ENCODE measurements around the gene RPS6KB2. TPM values are rescaled to one million over a fixed set of nuclear protein-coding genes. Genes with fewer than 3 reads are reported as not detected.

The RPS6KB2 gene
- total RNA-seq, 1 donor, result 36.9 TPM

GRCh38 chr11:67398661-67399563, 29.4 kb upstream of the RPS6KB2 start:
- H3K79me2 ChIP-seq (ENCODE audit: insufficient read depth, low read length), result peaks cover 29% of the 10 kb centered on the region
- TF ChIP-seq CTCF (IDR thresholded peaks at IDR 0.05; ENCODE audit: extremely low read depth, low read depth, low read length), result no peak
- no peak overlapping the region for H3K4me3 ChIP-seq (ENCODE audit: insufficient read depth, low read length)
- H2AFZ ChIP-seq (ENCODE audit: low read length), result no peak overlapping the region
- H3K4me1 ChIP-seq (ENCODE audit: insufficient read depth, low read length), result peaks cover 13% of the 10 kb centered on the region
- peak; percentile 92 for DNase-seq (ENCODE audit: insufficient read length, low spot score, missing footprints)
- H4K20me1 ChIP-seq (ENCODE audit: insufficient read depth, low read length), result peaks cover 28% of the 10 kb centered on the region
- peaks cover 38% of the 10 kb centered on the region for H3K36me3 ChIP-seq (ENCODE audit: insufficient read depth, low read length)
- H3K27ac ChIP-seq (ENCODE audit: low read depth, low read length), result no peak overlapping the region
- H3K9me3 ChIP-seq (ENCODE audit: low read depth, low read length), result no peaks in the 10 kb centered on the region
- H3K4me2 ChIP-seq (ENCODE audit: insufficient read depth, low read length), result no peak overlapping the region
- no peaks in the 10 kb centered on the region for H3K27me3 ChIP-seq (ENCODE audit: insufficient read depth, low read length)

- Histone ChIP-seq H3K4me2 (ENCODE audit: insufficient read depth, low read length) (peak overlapping the region; percentile 86), H4K20me1 (ENCODE audit: insufficient read depth, low read length) (peaks cover 28% of the 10 kb centered on the region), H2AFZ (ENCODE audit: low read length) (no peak overlapping the region), H3K4me1 (ENCODE audit: insufficient read depth, low read length) (peaks cover 17% of the 10 kb centered on the region), H3K4me3 (ENCODE audit: insufficient read depth, low read length) (peak overlapping the region; percentile 94), H3K79me2 (ENCODE audit: insufficient read depth, low read length) (peaks cover 29% of the 10 kb centered on the region), H3K36me3 (ENCODE audit: insufficient read depth, low read length) (peaks cover 38% of the 10 kb centered on the region), H3K27me3 (ENCODE audit: insufficient read depth, low read length) (no peaks in the 10 kb centered on the region), H3K27ac (ENCODE audit: low read depth, low read length) (peak overlapping the region; percentile 76), H3K9me3 (ENCODE audit: low read depth, low read length) (no peaks in the 10 kb centered on the region)
- peak; percentile 92 for DNase-seq (ENCODE audit: insufficient read length, low spot score, missing footprints)
- no peak for TF ChIP-seq CTCF (IDR thresholded peaks at IDR 0.05; ENCODE audit: extremely low read depth, low read depth, low read length)
Measured at GRCh38 chr11:67400251-67400941, 27.9 kb upstream of the RPS6KB2 start.

- TF ChIP-seq CTCF (IDR thresholded peaks at IDR 0.05; ENCODE audit: extremely low read depth, low read depth, low read length), result no peak
- peak overlapping the region; percentile 94 for H3K4me3 ChIP-seq (ENCODE audit: insufficient read depth, low read length)
- H3K4me2 ChIP-seq (ENCODE audit: insufficient read depth, low read length), result peak overlapping the region; percentile 86
- H3K27me3 ChIP-seq (ENCODE audit: insufficient read depth, low read length), result no peaks in the 10 kb centered on the region
- peaks cover 38% of the 10 kb centered on the region for H3K36me3 ChIP-seq (ENCODE audit: insufficient read depth, low read length)
- peaks cover 17% of the 10 kb centered on the region for H3K4me1 ChIP-seq (ENCODE audit: insufficient read depth, low read length)
- H3K27ac ChIP-seq (ENCODE audit: low read depth, low read length), result peak overlapping the region; percentile 76
- H2AFZ ChIP-seq (ENCODE audit: low read length), result peak overlapping the region; percentile 59
- peaks cover 29% of the 10 kb centered on the region for H3K79me2 ChIP-seq (ENCODE audit: insufficient read depth, low read length)
- peaks cover 28% of the 10 kb centered on the region for H4K20me1 ChIP-seq (ENCODE audit: insufficient read depth, low read length)
- no peaks in the 10 kb centered on the region for H3K9me3 ChIP-seq (ENCODE audit: low read depth, low read length)
- peak; percentile 92 for DNase-seq (ENCODE audit: insufficient read length, low spot score, missing footprints)
Measured at GRCh38 chr11:67400942-67401494, 27.3 kb upstream of the RPS6KB2 start.

All from osteoblast (primary cell).